Endothelial cell of umbilical vein (primary cell): ENCODE measurements around the gene AMIGO3. TPM values are rescaled to one million over a fixed set of nuclear protein-coding genes. Genes with fewer than 3 reads are reported as not detected.
"Not testable (repeated sequence)": the region's sequence is repeated elsewhere in the genome, so short reads cannot be mapped to it uniquely, and the experiment has no call there.

Experiments used
- BruUV-seq: library from RNA; stranded (reverse); fragments of 400-500 nt; replicated peaks from 2 replicates; lab custom pipeline; 2021; lab: Mats Ljungman, UMichigan
- CTCF ChIA-PET: fragments of 300-600, 350-600 bp; sonication (Branson Sonifier 250); formaldehyde crosslinking; loops from one replicate; lab custom pipeline; 2021; ENCODE audit warnings: antibody characterized with exemption, inconsistent platforms; lab: Charles Lee
- POLR2A ChIA-PET: fragments of 300-600, 350-600 bp; sonication (Branson Sonifier 250); formaldehyde crosslinking; loops from one replicate; lab custom pipeline; 2021; ENCODE audit warnings: antibody characterized with exemption, inconsistent platforms; lab: Charles Lee
- DNase-seq: peaks from one replicate; pipeline ENCODE4 v3.0.0-alpha.2; 2011; ENCODE audit warnings: low read depth, low spot score
- FAIRE-seq: peaks from 2 replicates; lab custom pipeline; 2011; peaks lifted over from hg19 to GRCh38; lab: Jason Lieb, UNC
- H2AFZ ChIP-seq: 2 replicates; pipeline ENCODE4 v1.6.0; 2012; ENCODE audit warnings: low read depth, low read length, control low read depth, inconsistent platforms
- H3K27ac ChIP-seq: 2 replicates; pipeline ENCODE4 v1.5.1; 2011; ENCODE audit warnings: low read depth, mild to moderate bottlenecking, control low read depth, low read length, moderate library complexity; ENCODE audit not compliant: insufficient read depth
- H3K27me3 ChIP-seq, 2 experiments: 2 replicates each; pipeline versions ENCODE4 v1.6.0 to v1.6.1; 2011; ENCODE audit warnings: low read length in 2 of 2, mixed read lengths in 1 of 2; ENCODE audit not compliant: control insufficient read depth in 2 of 2, insufficient read depth in 2 of 2
- H3K36me3 ChIP-seq, 2 experiments: 2 replicates in 1 of 2; 3 replicates in 1 of 2; pipeline ENCODE4 v1.5.1; 2011; ENCODE audit warnings: low read length in 2 of 2, mild to moderate bottlenecking in 1 of 2, moderate library complexity in 1 of 2; ENCODE audit not compliant: control insufficient read depth in 2 of 2, insufficient read depth in 2 of 2; ENCODE audit errors: extremely low read depth in 1 of 2
- H3K4me1 ChIP-seq: 3 replicates; pipeline ENCODE4 v1.5.1; 2011; ENCODE audit warnings: mild to moderate bottlenecking, low read length; ENCODE audit not compliant: control insufficient read depth, insufficient read depth; ENCODE audit errors: extremely low read depth
- H3K4me2 ChIP-seq: 2 replicates; pipeline ENCODE4 v1.6.1; 2011; ENCODE audit warnings: low read length, control low read depth, mixed read lengths; ENCODE audit not compliant: insufficient read depth
- H3K4me3 ChIP-seq, 3 experiments: fragments of 200-600 bp in 1 of 3; sonication (generic), shearing (Covaris generic) in 1 of 3; replicated peaks in 1 of 3; 2 replicates each; pipeline ENCODE4 v1.5.1; 2011 to 2016; ENCODE audit warnings: control low read depth in 3 of 3, low read length in 3 of 3, mild to moderate bottlenecking in 2 of 3, inconsistent platforms in 1 of 3, low read depth in 1 of 3, moderate library complexity in 1 of 3; ENCODE audit not compliant: insufficient read depth in 1 of 3
- H3K79me2 ChIP-seq: 2 replicates; pipeline ENCODE4 v1.6.0; 2012; ENCODE audit warnings: low read length, inconsistent platforms; ENCODE audit not compliant: control insufficient read depth, insufficient read depth
- H3K9ac ChIP-seq: replicated peaks from 2 replicates; pipeline ENCODE3; 2011; ENCODE audit warnings: low read length, control low read depth; ENCODE audit not compliant: insufficient read depth; ENCODE audit errors: extremely low read depth
- H3K9me1 ChIP-seq: replicated peaks from 3 replicates; pipeline ENCODE4 v1.6.0; 2011; ENCODE audit warnings: mild to moderate bottlenecking, low read length; ENCODE audit not compliant: control insufficient read depth, insufficient read depth; ENCODE audit errors: extremely low read depth
- H3K9me3 ChIP-seq: replicated peaks from 2 replicates; pipeline ENCODE4 v1.5.1; 2012; ENCODE audit warnings: low read length, inconsistent platforms; ENCODE audit not compliant: control insufficient read depth, insufficient read depth
- H4K20me1 ChIP-seq: replicated peaks from 2 replicates; pipeline ENCODE3; 2011; ENCODE audit warnings: mild to moderate bottlenecking, low read length; ENCODE audit not compliant: control insufficient read depth, insufficient read depth; ENCODE audit errors: extremely low read depth
- GATA2 ChIP-seq: IDR thresholded peaks from 2 replicates; pipeline ENCODE4 v1.7.0; 2011; ENCODE audit warnings: low read depth, mild to moderate bottlenecking, moderate library complexity, mixed read lengths, low read length; ENCODE audit not compliant: insufficient read length, insufficient read depth
- JUN ChIP-seq: IDR thresholded peaks from 2 replicates; pipeline ENCODE4 v1.6.1; 2011; ENCODE audit warnings: borderline replicate concordance, low read depth; ENCODE audit not compliant: insufficient read length, insufficient read depth
- MYC ChIP-seq: IDR thresholded peaks from one replicate; pipeline ENCODE4 v1.6.1; 2011; ENCODE audit warnings: mild to moderate bottlenecking, low read depth, low read length
- POLR2A ChIP-seq: IDR thresholded peaks from 2 replicates; pipeline ENCODE4 v1.6.1; 2012; ENCODE audit warnings: low read depth, mild to moderate bottlenecking, control low read depth, low read length
- POLR2AphosphoS5 ChIP-seq: IDR thresholded peaks from 2 replicates; pipeline ENCODE4 v1.6.1; 2012; ENCODE audit warnings: low read depth, mild to moderate bottlenecking, control low read depth, low read length, moderate library complexity; ENCODE audit not compliant: insufficient read depth
- dilution Hi-C: fragments of 300-500 bp; cut with MboI; formaldehyde crosslinking; loops from one replicate; pipeline ENCODE4 v1.15.0; 2019; ENCODE audit warnings: low sequenced_read_pairs; ENCODE audit not compliant: extremely low pct_ligation_motif_present
- intact Hi-C: fragments of 100-400 bp; cut with micrococcal nuclease; formaldehyde crosslinking; loops from one replicate; pipeline ENCODE4 v1.10.0; 2022
- polyA plus RNA-seq, 4 experiments: library from polyadenylated mRNA; depleted of rRNA in 3 of 4; stranded (reverse) in 3 of 4; unstranded in 1 of 4; fragments of >200 nt; gene quantifications; 2 replicates each; pipeline versions ENCODE4 v1.2.1 to v1.2.3, GENCODE V29; 2011 to 2012; ENCODE audit warnings: missing spikeins in 1 of 4
- total RNA-seq: library from RNA; stranded (reverse); gene quantifications from 2 replicates; pipeline ENCODE4 v1.2.3, GENCODE V29; 2021

The AMIGO3 gene
- total and polyA plus RNA-seq, 2 donors (not counting 3 experiments of a cell fraction or from before 2014, with no cell fraction given): 0.21 TPM; not detected in 1

- CTCF ChIA-PET: interaction anchor here (2.5 kb wide), 1 partner anchor 89 kb away, joined by 9 read pairs; no protein-coding TSS in a partner anchor
- FAIRE-seq: no peak
- H3K4me1 ChIP-seq: peaks cover 13% of the 10 kb centered on the region
- no peak for DNase-seq
- TF ChIP-seq GATA2 (no peak), POLR2A (no peak), JUN (no peak), MYC (no peak), POLR2AphosphoS5 (no peak)
- H3K4me2 ChIP-seq: no peak overlapping the region
- dilution Hi-C loops: no loop called here
- no peaks in the 10 kb centered on the region for H3K9me3 ChIP-seq
- no peak overlapping the region for H3K4me3 ChIP-seq
- H3K79me2 ChIP-seq: peaks cover 41% of the 10 kb centered on the region
- H3K9ac ChIP-seq: no peak overlapping the region
- H3K9me1 ChIP-seq: no peaks in the 10 kb centered on the region
- no peak overlapping the region for H3K27ac ChIP-seq
- H3K27me3 ChIP-seq: no peaks in the 10 kb centered on the region
- no peaks in the 10 kb centered on the region for H3K36me3 ChIP-seq
- no peak overlapping the region for H2AFZ ChIP-seq
- no TSS peak for BruUV-seq
- peaks cover 5% of the 10 kb centered on the region for H4K20me1 ChIP-seq
- POLR2A ChIA-PET: no interaction called here
- intact Hi-C loops: no loop called here
Observed at GRCh38 chr3:49750056-49750455, 30.6 kb upstream of the AMIGO3 start.

GRCh38 chr3:49748874-49749273 is 29.4 kb upstream of the AMIGO3 start:
- POLR2A ChIA-PET, H4K20me1 ChIP-seq, BruUV-seq, H2AFZ ChIP-seq, H3K4me2 ChIP-seq, H3K9me3 ChIP-seq, H3K9ac ChIP-seq, H3K27ac ChIP-seq, H3K4me3 ChIP-seq, H3K9me1 ChIP-seq, DNase-seq, H3K36me3 ChIP-seq, dilution Hi-C loops, H3K27me3 ChIP-seq, intact Hi-C loops, FAIRE-seq: not testable (repeated sequence)
- Histone ChIP-seq H3K79me2 (peaks cover 37% of the 10 kb centered on the region), H3K4me1 (peaks cover 13% of the 10 kb centered on the region)
- CTCF ChIA-PET: interaction anchor here (0.8 to 2.5 kb wide), 6 partner anchors 8 to 209 kb away, joined by 3 to 9 read pairs (median 4); no protein-coding TSS in a partner anchor
